GM23338 (cell line): Measurements from ENCODE around the gene FBXO46. TPM values are rescaled to one million over a fixed set of nuclear protein-coding genes. Genes with fewer than 3 reads are reported as not detected.

Experiments
- ATAC-seq: fragments of 200-7000 bp; cut with Tn5 transposase; 3 replicates; pipeline ENCODE4 v1.9.1; 2020
- DNase-seq: peaks from one replicate; pipeline ENCODE4 v3.0.0-alpha.2; 2015; ENCODE audit warnings: low spot score
- H2AFZ ChIP-seq: fragments of 200-600 bp; sonication (generic); 2 replicates; pipeline ENCODE4 v1.8.0; 2016; ENCODE audit warnings: antibody characterized with exemption, mild to moderate bottlenecking, moderate library complexity
- H3F3A ChIP-seq: fragments of 200-600 bp; sonication (generic); replicated peaks from 2 replicates; pipeline ENCODE4 v1.8.0; 2017; ENCODE audit warnings: antibody characterized with exemption, mixed run types, low read depth
- H3K27ac ChIP-seq: fragments of 200-600 bp; sonication (generic); 2 replicates; pipeline ENCODE4 v1.6.1; 2016; ENCODE audit warnings: low read depth
- H3K27me3 ChIP-seq: fragments of 200-600 bp; sonication (generic); 2 replicates; pipeline ENCODE4 v1.8.0; 2016; ENCODE audit warnings: mild to moderate bottlenecking, mixed run types, moderate library complexity; ENCODE audit not compliant: insufficient read depth
- H3K36me3 ChIP-seq: fragments of 200-600 bp; sonication (generic); 2 replicates; pipeline ENCODE4 v1.8.0; 2016; ENCODE audit warnings: mild to moderate bottlenecking; ENCODE audit not compliant: insufficient read depth
- H3K4me1 ChIP-seq: fragments of 200-600 bp; sonication (generic); 2 replicates; pipeline ENCODE4 v1.8.0; 2016; ENCODE audit warnings: mild to moderate bottlenecking, moderate library complexity; ENCODE audit not compliant: insufficient read depth
- H3K4me2 ChIP-seq: fragments of 200-600 bp; sonication (generic); 2 replicates; pipeline ENCODE4 v1.7.1; 2017; ENCODE audit warnings: mixed run types
- H3K4me3 ChIP-seq: fragments of 200-600 bp; sonication (generic); 2 replicates; pipeline ENCODE4 v1.6.1; 2016; ENCODE audit warnings: mixed run types
- H3K79me2 ChIP-seq: fragments of 200-600 bp; sonication (generic); replicated peaks from 2 replicates; pipeline ENCODE4 v1.8.0; 2017; ENCODE audit warnings: mild to moderate bottlenecking; ENCODE audit not compliant: insufficient read depth
- H3K9me2 ChIP-seq: fragments of 200-600 bp; sonication (generic); 2 replicates; pipeline ENCODE4 v1.8.0; 2017; ENCODE audit not compliant: insufficient read depth
- H4K20me1 ChIP-seq: fragments of 200-600 bp; sonication (generic); replicated peaks from 2 replicates; pipeline ENCODE4 v1.8.0; 2017; ENCODE audit warnings: mild to moderate bottlenecking; ENCODE audit not compliant: insufficient read depth
- H3K27ac Mint-ChIP-seq: 2 replicates; pipeline ENCODE4 v1.8.0; 2020; ENCODE audit warnings: inconsistent platforms, mild to moderate bottlenecking, moderate library complexity, mixed read lengths
- H3K27me3 Mint-ChIP-seq: 3 replicates; pipeline ENCODE4 v1.8.0; 2022; ENCODE audit warnings: low read depth, mild to moderate bottlenecking, moderate library complexity, mixed read lengths, inconsistent platforms; ENCODE audit not compliant: insufficient read depth, poor library complexity
- H3K36me3 Mint-ChIP-seq: 3 replicates; pipeline ENCODE4 v1.8.0; 2021; ENCODE audit warnings: low read depth, mild to moderate bottlenecking, inconsistent platforms, moderate library complexity, mixed read lengths
- H3K4me1 Mint-ChIP-seq: 3 replicates; pipeline ENCODE4 v1.8.0; 2020; ENCODE audit warnings: mild to moderate bottlenecking, inconsistent platforms, mixed read lengths
- H3K4me3 Mint-ChIP-seq: 3 replicates; pipeline ENCODE4 v1.8.0; 2021; ENCODE audit warnings: moderate library complexity, mild to moderate bottlenecking, inconsistent platforms, mixed read lengths
- H3K9me3 Mint-ChIP-seq: 3 replicates; pipeline ENCODE4 v1.8.0; 2020; ENCODE audit warnings: moderate library complexity, mild to moderate bottlenecking, inconsistent platforms, mixed read lengths
- EZH2phosphoT487 ChIP-seq: fragments of 200-600 bp; sonication (generic); IDR thresholded peaks from one replicate; pipeline ENCODE4 v1.8.1; 2018; ENCODE audit warnings: antibody characterized with exemption; ENCODE audit not compliant: unreplicated experiment
- JUNB ChIP-seq: IDR thresholded peaks from one replicate; pipeline ENCODE4 v1.6.1; 2016; ENCODE audit warnings: antibody characterized with exemption; ENCODE audit not compliant: unreplicated experiment
- POLR2AphosphoS5 ChIP-seq: IDR thresholded peaks from 2 replicates; pipeline ENCODE4 v1.6.1; 2016; ENCODE audit warnings: antibody characterized with exemption, low read depth
- STAT1 ChIP-seq: IDR thresholded peaks from one replicate; pipeline ENCODE4 v1.6.1; 2016; ENCODE audit warnings: antibody characterized with exemption; ENCODE audit not compliant: unreplicated experiment
- ZNF114 ChIP-seq: fragments of 250-450 bp; sonication (Bioruptor Pico); IDR thresholded peaks from 2 replicates; pipeline ENCODE4 v1.5.0; 2020; ENCODE audit warnings: mild to moderate bottlenecking, moderate library complexity
- ZNF331 ChIP-seq: fragments of 250-450 bp; sonication (Bioruptor Pico); IDR thresholded peaks from 2 replicates; pipeline ENCODE4 v1.5.0; 2020; ENCODE audit warnings: low read depth, mild to moderate bottlenecking, moderate library complexity
- polyA plus RNA-seq: library from polyadenylated mRNA; unstranded; fragments of >200 nt; fragmentation: Nextera tagmentation; extraction: Ambion mirVana; gene quantifications from 2 replicates; pipeline ENCODE4 v1.2.1, GENCODE V29; 2016
- total RNA-seq: library from RNA; depleted of rRNA; stranded (reverse); fragments of >200 nt; shearing (Covaris generic); gene quantifications from 2 replicates; pipeline ENCODE4 v1.2.3, GENCODE V29; 2014
- TF ChIP-seq, protein P1 (sequence below), 2 experiments: fragments of 200-600 bp in 1 of 2; sonication (generic) in 1 of 2; conservative IDR thresholded peaks; 2 replicates each; pipeline versions ENCODE4 v1.5.1 to v1.6.1; 2016 to 2017; ENCODE audit warnings: antibody characterized with exemption in 2 of 2, low read depth in 2 of 2, mild to moderate bottlenecking in 2 of 2, moderate library complexity in 1 of 2
- TF ChIP-seq, protein P2 (sequence below): IDR thresholded peaks from 2 replicates; pipeline ENCODE4 v1.6.1; 2016; ENCODE audit warnings: antibody characterized with exemption

FBXO46 gene
- total and polyA plus RNA-seq, 2 experiments from 2014 or later, result 9.4 to 35.8 TPM

DNA sequence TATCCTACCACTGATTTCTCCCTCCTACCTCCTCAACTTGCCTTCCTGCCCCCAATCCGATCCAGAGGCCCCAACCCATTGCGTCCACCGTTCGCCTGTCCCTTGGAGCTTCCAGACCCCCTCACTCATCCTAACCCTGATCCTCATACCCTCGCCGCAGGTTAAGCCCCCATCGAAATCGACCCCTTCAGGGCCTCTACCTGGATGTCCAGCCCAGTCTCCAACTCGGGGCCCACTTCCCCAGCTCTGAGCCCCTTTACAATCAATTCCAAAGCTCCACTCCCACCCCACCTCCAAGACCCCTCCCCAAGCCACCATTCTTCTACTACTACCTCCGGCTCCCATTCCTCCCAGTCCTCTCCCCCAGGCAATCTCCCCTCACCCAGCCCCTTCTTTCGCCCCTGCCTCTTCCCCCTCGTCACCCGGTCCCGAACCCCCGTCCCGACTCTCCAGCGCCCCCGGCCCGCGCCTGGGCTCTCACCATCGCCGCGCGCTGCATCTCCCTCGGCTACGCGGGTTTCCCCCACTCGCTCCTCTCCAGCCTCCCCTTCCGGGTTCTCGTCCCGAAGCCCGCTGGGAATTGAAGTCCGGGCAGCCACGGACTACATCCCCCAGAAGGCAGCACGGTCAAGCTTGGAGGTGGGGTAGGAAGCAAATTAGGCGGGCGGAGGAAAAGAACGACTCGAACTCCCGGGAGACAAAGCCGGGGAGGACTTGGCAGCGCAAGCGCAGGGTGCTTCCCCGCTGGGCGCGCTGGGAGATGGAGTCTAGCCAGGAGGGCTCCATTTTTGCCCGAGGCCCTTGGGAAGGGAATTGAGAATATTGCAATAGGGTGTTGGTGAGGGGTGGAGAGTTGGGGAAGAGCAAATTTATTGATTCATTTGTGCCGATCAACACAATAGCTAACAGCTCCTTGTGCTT lies at the start of gene FBXO46 (continued):
- TF ChIP-seq ZNF331 (CRISPR knock-in tag) (no peak), EZH2phosphoT487 (no peak), JUNB (peak; percentile 49), STAT1 (no peak)

- no peak overlapping the region for H3K27ac ChIP-seq
- Mint-ChIP-seq H3K9me3 (no peaks in the 10 kb centered on the region), H3K36me3 (peaks cover 28% of the 10 kb centered on the region), H3K4me1 (peaks cover 35% of the 10 kb centered on the region), H3K27me3 (peaks cover 38% of the 10 kb centered on the region), H3K27ac (no peak overlapping the region), H3K4me3 (peak overlapping the region; percentile 68)
- H3K27me3 ChIP-seq, result peaks cover 8% of the 10 kb centered on the region
- no peaks in the 10 kb centered on the region for H3K79me2 ChIP-seq
- H3F3A ChIP-seq, result peaks cover 14% of the 10 kb centered on the region; the same call in 1 of the 2 replicates
- no peaks in the 10 kb centered on the region for H3K9me2 ChIP-seq
- H3K36me3 ChIP-seq, result no peaks in the 10 kb centered on the region
- no peak overlapping the region for H2AFZ ChIP-seq
- TF ChIP-seq ZNF114 (no peak), EZH2phosphoT487 (no peak), STAT1 (no peak)
- TF ChIP-seq, protein P1, sequence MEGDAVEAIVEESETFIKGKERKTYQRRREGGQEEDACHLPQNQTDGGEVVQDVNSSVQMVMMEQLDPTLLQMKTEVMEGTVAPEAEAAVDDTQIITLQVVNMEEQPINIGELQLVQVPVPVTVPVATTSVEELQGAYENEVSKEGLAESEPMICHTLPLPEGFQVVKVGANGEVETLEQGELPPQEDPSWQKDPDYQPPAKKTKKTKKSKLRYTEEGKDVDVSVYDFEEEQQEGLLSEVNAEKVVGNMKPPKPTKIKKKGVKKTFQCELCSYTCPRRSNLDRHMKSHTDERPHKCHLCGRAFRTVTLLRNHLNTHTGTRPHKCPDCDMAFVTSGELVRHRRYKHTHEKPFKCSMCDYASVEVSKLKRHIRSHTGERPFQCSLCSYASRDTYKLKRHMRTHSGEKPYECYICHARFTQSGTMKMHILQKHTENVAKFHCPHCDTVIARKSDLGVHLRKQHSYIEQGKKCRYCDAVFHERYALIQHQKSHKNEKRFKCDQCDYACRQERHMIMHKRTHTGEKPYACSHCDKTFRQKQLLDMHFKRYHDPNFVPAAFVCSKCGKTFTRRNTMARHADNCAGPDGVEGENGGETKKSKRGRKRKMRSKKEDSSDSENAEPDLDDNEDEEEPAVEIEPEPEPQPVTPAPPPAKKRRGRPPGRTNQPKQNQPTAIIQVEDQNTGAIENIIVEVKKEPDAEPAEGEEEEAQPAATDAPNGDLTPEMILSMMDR (conservative IDR thresholded peaks at IDR 0.05; ENCODE audit: low read depth in 2 of 2), result no peak
- TF ChIP-seq, protein P2, sequence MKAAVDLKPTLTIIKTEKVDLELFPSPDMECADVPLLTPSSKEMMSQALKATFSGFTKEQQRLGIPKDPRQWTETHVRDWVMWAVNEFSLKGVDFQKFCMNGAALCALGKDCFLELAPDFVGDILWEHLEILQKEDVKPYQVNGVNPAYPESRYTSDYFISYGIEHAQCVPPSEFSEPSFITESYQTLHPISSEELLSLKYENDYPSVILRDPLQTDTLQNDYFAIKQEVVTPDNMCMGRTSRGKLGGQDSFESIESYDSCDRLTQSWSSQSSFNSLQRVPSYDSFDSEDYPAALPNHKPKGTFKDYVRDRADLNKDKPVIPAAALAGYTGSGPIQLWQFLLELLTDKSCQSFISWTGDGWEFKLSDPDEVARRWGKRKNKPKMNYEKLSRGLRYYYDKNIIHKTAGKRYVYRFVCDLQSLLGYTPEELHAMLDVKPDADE, result no peak
- peaks cover 7% of the 10 kb centered on the region for H4K20me1 ChIP-seq
- no peak for DNase-seq
- H3K4me2 ChIP-seq, result peak overlapping the region; percentile 88
- peak overlapping the region; percentile 70 for H3K4me3 ChIP-seq
- peaks cover 33% of the 10 kb centered on the region for H3K4me1 ChIP-seq
- ATAC-seq, result peak; percentile 4
Measured at GRCh38 chr19:45780146-45780447, 49.4 kb upstream of the FBXO46 start.

- peaks cover 42% of the 10 kb centered on the region for H3K27me3 Mint-ChIP-seq
- Histone ChIP-seq H3K4me1 (peaks cover 33% of the 10 kb centered on the region), H2AFZ (0 out of 2 replicates have a peak overlapping the region, but pooled peaks have one; percentile 69), H3K27me3 (peaks cover 8% of the 10 kb centered on the region), H4K20me1 (peaks cover 7% of the 10 kb centered on the region), H3K4me2 (peak overlapping the region; percentile 88), H3K4me3 (peak overlapping the region; percentile 70), H3K27ac (no peak overlapping the region), H3K79me2 (no peaks in the 10 kb centered on the region), H3K36me3 (no peaks in the 10 kb centered on the region), H3K9me2 (no peaks in the 10 kb centered on the region), H3F3A (peaks cover 16% of the 10 kb centered on the region; the same call in 1 of the 2 replicates)
- H3K9me3 Mint-ChIP-seq, result no peaks in the 10 kb centered on the region; the same call in 2 of the 3 replicates
- DNase-seq (peak; percentile 97), ATAC-seq (peak; percentile 47)
- H3K27ac Mint-ChIP-seq, result no peak overlapping the region; the same call in 1 of the 2 replicates
- H3K4me3 Mint-ChIP-seq, result peak overlapping the region; percentile 68
- peaks cover 38% of the 10 kb centered on the region for H3K4me1 Mint-ChIP-seq
- TF ChIP-seq POLR2AphosphoS5, result peak; percentile 30; the same call in 1 of the 2 replicates
- no peak for TF ChIP-seq STAT1
- TF ChIP-seq, protein P1 (conservative IDR thresholded peaks at IDR 0.05; ENCODE audit: low read depth in 2 of 2), result peak; percentile 83 to 84
- H3K36me3 Mint-ChIP-seq, result peaks cover 34% of the 10 kb centered on the region
Measured at GRCh38 chr19:45779231-45780145, 48.8 kb upstream of the FBXO46 start.
